T-helper 1 cell treated with Interleukin-12 subunit alpha and Interleukin-12 subunit beta and Interleukin-4 antibody, amounts not matched to agents 30 ng/mL and 1 ng/mL, for 36 hours (primary cell): ENCODE results near the gene ABLIM1. TPM values are rescaled to one million over a fixed set of nuclear protein-coding genes. Genes with fewer than 3 reads are reported as not detected.

Experiments
- intact Hi-C: fragments of 100-400 bp; cut with micrococcal nuclease; formaldehyde crosslinking; loops from one replicate; pipeline ENCODE4 v1.15.1; 2024
- total RNA-seq: library from RNA; stranded (reverse); gene quantifications from 2 replicates; pipeline ENCODE4 v1.2.3, GENCODE V29; 2022

Gene ABLIM1
- total RNA-seq, 1 donor from 2014 or later = 68.3 TPM

GRCh38 chr10:114624951-114625780 lies 32.9 kb downstream of the ABLIM1 start:
- intact Hi-C loops = no loop called here

GRCh38 chr10:114624422-114624821 lies 33.7 kb downstream of the ABLIM1 start:
- intact Hi-C loops = no loop called here

GRCh38 chr10:114623661-114624294 lies 34.3 kb downstream of the ABLIM1 start:
- intact Hi-C loops = no loop called here

- intact Hi-C loops = no loop called here
Measured at GRCh38 chr10:114623155-114623554, 34.9 kb downstream of the ABLIM1 start.

GRCh38 chr10:114618722-114619121 lies 39.4 kb downstream of the ABLIM1 start:
- intact Hi-C loops = loop anchor here (5.0 kb wide), 2 partner anchors 446 to 931 kb away; partner anchors contain the start of gene CCDC186

- intact Hi-C loops = loop anchor here (5.0 kb wide), 2 partner anchors 444 to 929 kb away; partner anchors contain the start of gene CCDC186
Measured at GRCh38 chr10:114616516-114616915, 41.6 kb downstream of the ABLIM1 start.

- intact Hi-C loops = loop anchor here (5.0 kb wide), 2 partner anchors 444 to 929 kb away; partner anchors contain the start of gene CCDC186
Measured at GRCh38 chr10:114616103-114616502, 42.0 kb downstream of the ABLIM1 start.

- intact Hi-C loops = loop anchor here (1.0 to 5.0 kb wide), 9 partner anchors 10 to 928 kb away; partner anchors contain the start of gene CCDC186
Measured at GRCh38 chr10:114615600-114616007, 42.5 kb downstream of the ABLIM1 start.

- intact Hi-C loops = no loop called here
Measured at GRCh38 chr10:114613237-114613979, 44.7 kb downstream of the ABLIM1 start.

- intact Hi-C loops = no loop called here
Measured at GRCh38 chr10:114611617-114612016, 46.5 kb downstream of the ABLIM1 start.

GRCh38 chr10:114609518-114610426 lies 48.3 kb downstream of the ABLIM1 start:
- intact Hi-C loops = no loop called here

- intact Hi-C loops = no loop called here
Measured at GRCh38 chr10:114607358-114607998, 50.6 kb downstream of the ABLIM1 start.

GRCh38 chr10:114605155-114605797 lies 52.8 kb downstream of the ABLIM1 start:
- intact Hi-C loops = loop anchor here (1.0 kb wide), 1 partner anchor 10 kb away; no protein-coding TSS in a partner anchor

GRCh38 chr10:114604357-114605130 lies 53.5 kb downstream of the ABLIM1 start:
- intact Hi-C loops = loop anchor here (1.0 to 5.0 kb wide), 2 partner anchors 11 to 52 kb away; no protein-coding TSS in a partner anchor

GRCh38 chr10:114603948-114604347 lies 54.1 kb downstream of the ABLIM1 start:
- intact Hi-C loops = loop anchor here (5.0 kb wide), 1 partner anchor 52 kb away; no protein-coding TSS in a partner anchor

- intact Hi-C loops = loop anchor here (5.0 kb wide), 1 partner anchor 51 kb away; no protein-coding TSS in a partner anchor
Measured at GRCh38 chr10:114603303-114603702, 54.8 kb downstream of the ABLIM1 start.

GRCh38 chr10:114600057-114600456 lies 58.0 kb downstream of the ABLIM1 start:
- intact Hi-C loops = loop anchor here (5.0 kb wide), 1 partner anchor 48 kb away; no protein-coding TSS in a partner anchor

GRCh38 chr10:114596793-114597192 lies 61.3 kb downstream of the ABLIM1 start:
- intact Hi-C loops = no loop called here
